ENCODE measurements around the gene EPHA7.

EPHA7 gene

DNA sequence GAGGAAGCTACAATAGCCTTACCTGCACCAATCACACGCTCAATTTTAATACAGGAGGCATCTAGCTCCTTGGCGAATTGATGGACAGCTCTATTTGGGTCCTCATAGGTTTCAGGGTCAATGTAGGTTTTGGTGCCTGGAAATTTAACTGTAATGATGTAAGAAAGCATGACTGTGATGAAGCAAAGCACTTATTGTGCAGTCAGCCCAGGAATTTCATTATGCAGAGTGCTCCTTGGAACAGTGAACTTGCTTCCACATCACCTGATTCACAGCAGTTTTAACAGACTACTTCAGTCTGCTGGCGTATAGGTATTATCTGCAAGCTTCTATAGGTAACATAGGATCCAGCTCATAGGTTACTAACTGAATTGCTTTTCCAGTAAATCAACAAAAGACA is 160.0 kb downstream of the EPHA7 start:
- in situ Hi-C loops (cut with MboI; ENCODE audit: low sequenced_read_pairs): no loop called here

- in situ Hi-C loops (cut with MboI; ENCODE audit: low sequenced_read_pairs): no loop called here
These were observed 166.4 kb downstream of the EPHA7 start for GRCh38 chr6:93252930-93253329.

DNA sequence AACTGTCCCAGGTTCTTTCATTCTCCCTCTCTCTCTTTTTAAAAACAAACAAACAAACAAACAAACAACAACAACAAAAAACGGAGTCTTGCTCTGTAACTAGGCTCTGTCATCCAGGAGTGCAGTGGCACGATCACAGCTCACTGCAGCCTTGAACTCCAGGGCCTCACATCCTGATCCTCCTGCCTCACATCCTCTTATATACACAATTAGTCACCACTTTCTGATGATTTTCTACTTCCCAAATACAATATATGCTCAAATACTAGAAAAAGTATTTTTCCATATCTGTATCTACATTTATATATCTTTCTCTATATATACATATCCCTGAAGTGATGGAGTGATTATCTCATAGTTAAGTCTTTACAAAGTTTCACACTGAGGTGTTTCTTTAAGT is 170.7 kb downstream of the EPHA7 start:
- in situ Hi-C loops (cut with MboI; ENCODE audit: low sequenced_read_pairs): no loop called here

GRCh38 chr6:93243231-93243778 is 176.1 kb downstream of the EPHA7 start:
- in situ Hi-C loops (cut with MboI; ENCODE audit: low sequenced_read_pairs): no loop called here

DNA sequence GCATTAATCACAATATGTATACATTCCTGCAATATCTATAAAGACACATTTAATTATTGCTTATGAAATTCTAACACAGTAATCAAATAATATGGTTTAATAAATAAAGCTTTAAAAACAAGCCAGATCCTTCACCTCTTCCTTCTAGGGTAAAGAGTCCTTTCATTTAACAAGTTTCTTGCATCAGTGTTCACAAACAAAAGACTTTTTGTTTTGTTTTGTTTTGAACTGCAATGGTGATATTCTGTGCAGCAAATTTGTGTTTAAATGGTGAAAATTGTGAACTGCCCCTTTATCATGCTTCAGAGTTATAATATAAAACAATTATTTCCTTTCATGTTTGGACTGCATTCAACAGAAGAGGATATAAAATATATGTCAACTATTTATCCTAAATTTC is 177.3 kb downstream of the EPHA7 start:
- in situ Hi-C loops (cut with MboI; ENCODE audit: low sequenced_read_pairs): no loop called here

DNA sequence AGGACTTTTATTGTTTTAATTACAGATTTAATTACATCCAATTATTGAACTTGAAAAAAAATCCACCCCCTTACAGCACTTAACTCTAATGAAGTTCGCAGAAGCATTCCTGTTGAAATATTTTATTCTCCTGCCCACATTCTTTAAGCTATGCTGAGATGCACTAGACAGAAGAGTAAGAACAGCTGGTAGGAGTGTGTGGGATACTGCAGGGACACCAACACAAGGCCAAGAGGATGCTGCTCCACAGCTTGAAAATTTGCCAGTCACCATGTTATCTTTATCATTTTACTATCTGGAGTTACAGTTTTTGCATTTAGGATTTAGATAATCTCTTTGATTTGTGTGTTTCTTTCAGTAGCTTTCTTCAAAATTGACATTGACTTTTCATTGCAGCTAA is 180.7 kb downstream of the EPHA7 start:
- in situ Hi-C loops (cut with MboI; ENCODE audit: low sequenced_read_pairs): no loop called here

GRCh38 chr6:93235775-93236174 is 183.6 kb downstream of the EPHA7 start:
- in situ Hi-C loops (cut with MboI; ENCODE audit: low sequenced_read_pairs): no loop called here

DNA sequence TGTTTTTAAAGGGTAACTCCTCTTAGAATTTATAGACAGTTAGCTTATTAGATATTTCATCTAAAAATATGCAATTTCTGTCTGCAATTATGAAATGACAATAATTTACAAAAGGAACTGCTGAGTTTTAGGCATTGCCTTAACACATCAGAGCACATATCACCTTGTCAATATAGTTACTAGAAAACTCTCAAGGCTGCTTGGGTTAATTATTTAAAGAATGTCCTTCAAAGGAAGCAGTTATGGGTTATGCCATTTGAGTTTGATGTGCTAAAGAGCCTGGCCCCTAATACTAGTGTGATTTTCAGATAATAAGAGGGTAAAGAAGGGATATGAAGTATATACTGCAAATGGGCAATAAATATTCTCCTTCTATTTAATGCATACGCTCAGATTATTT is 192.5 kb downstream of the EPHA7 start:
- in situ Hi-C loops (cut with MboI; ENCODE audit: low sequenced_read_pairs): no loop called here

DNA sequence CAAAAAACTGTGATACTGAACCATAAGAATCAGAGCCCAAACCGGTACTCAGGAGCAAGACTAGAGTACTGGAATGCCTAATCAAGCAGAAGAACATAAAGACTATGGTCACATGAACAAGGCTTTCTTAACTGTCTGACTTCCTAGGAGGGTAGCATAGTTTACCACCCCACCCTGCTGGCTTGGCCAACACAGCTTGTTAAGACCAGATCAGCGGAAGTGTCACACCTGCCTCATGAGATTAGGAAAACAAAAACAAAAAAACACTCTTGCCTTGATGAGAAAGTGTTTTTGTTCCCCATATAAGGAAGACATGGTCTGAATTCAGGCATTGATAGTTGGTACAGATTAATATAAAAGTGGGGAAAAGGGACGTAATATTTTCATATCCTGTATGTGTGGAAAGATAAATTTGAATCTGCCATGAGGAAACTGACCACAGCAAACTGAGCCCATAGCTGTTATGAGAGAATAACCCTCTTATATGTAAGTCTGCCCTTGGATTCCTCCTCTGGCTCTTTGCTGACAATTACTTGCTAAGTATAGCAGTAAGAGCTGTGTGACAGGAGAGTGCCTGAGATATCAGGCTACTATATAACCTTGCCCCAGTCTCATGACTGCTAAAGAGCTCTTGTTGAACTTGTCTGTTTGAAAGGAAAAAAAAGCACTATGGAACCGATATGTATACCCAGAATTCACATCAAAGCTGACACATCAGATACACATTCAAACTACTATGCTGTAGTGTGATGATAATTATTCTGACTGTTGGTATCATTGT is 197.1 kb downstream of the EPHA7 start:
- in situ Hi-C loops (cut with MboI; ENCODE audit: low sequenced_read_pairs): no loop called here

DNA sequence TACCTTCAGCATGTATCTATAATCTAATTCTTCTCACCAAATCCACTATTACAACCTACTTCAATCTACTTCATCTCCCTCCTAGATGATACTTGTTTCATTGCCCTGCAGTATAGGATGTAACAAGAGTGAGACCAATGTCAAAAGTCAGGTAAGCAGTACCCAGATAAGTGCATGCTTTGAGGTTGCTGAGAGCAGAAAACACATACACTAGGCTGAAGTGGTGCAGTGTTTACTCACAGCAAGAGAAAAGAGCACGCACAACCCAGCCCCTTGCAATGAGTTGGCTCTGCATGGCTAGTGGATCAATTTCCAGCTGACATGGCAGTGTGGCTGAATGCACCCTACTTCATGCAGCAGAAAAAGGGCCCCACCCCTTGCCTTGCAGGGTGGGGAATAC is 199.9 kb downstream of the EPHA7 start:
- in situ Hi-C loops (cut with MboI; ENCODE audit: low sequenced_read_pairs): no loop called here

DNA sequence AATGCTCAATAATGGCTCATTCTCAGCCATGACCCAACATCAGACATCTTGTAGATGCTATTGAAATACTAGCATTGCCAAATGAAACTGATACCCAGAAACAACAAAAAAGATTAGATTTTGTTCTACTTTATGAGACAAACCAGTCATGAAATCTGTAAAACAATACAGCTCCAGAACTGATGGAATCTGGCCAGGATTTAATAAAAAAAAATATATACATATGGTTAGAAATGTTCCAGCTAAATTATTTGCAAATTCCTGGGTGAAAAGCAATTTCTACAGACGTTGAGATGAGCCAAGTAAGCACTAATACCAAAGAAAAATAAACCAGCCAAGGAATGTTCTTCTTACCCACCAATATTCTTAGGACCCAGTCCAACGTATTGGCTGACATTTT is 201.3 kb downstream of the EPHA7 start:
- in situ Hi-C loops (cut with MboI; ENCODE audit: low sequenced_read_pairs): no loop called here

GRCh38 chr6:93213028-93213427 is 206.3 kb downstream of the EPHA7 start:
- in situ Hi-C loops (cut with MboI; ENCODE audit: low sequenced_read_pairs): no loop called here

DNA sequence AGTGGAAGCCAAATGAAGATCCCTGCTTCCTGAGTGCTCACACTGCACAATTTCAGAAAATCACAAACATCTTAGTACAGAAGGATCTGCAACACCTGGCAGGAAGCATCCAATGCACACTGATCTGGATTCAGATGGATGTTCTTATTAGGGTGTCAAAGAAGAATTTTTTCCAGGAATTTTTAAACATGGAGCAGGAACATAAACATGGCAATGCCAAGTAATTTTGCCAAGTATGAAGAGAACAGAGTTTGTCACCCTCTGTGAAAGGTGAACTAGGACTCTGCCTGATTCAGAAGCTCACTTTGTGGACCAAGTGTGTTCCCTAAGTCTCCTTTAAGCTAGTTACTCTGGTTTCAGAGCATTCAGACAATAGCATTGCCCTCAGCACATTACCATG is 208.5 kb downstream of the EPHA7 start:
- in situ Hi-C loops (cut with MboI; ENCODE audit: low sequenced_read_pairs): no loop called here

- in situ Hi-C loops (cut with MboI; ENCODE audit: low sequenced_read_pairs): no loop called here
These were observed 210.0 kb downstream of the EPHA7 start for GRCh38 chr6:93209358-93209757.

DNA sequence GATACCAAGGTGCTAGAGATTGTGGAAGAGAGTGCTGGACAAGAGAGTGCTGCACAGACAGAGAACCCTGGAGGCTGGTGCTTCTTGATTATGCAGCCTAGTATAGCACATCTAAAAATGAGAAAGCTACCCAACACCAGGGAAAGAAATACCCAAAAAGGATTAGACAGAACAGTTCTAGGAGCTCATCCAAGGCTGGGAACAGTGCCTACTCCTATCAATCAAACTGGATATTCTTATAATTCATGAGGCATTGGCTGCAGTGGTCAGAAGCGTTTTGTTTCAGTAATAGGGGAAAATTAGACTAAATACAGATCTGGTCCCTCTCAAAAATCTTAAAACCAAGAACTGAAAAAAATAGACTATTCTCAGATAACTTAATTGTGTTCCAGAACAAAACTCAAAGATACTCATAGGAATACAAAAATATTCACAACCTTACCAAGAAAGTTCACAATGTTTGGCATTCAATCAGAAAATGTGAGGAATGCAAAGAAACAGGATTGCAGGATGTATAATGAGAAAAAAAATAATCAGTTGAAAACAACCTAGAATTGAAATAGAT is 222.9 kb downstream of the EPHA7 start:
- in situ Hi-C loops (cut with MboI; ENCODE audit: low sequenced_read_pairs): no loop called here

GRCh38 chr6:93194480-93194879 is 224.9 kb downstream of the EPHA7 start:
- in situ Hi-C loops (cut with MboI; ENCODE audit: low sequenced_read_pairs): no loop called here

DNA sequence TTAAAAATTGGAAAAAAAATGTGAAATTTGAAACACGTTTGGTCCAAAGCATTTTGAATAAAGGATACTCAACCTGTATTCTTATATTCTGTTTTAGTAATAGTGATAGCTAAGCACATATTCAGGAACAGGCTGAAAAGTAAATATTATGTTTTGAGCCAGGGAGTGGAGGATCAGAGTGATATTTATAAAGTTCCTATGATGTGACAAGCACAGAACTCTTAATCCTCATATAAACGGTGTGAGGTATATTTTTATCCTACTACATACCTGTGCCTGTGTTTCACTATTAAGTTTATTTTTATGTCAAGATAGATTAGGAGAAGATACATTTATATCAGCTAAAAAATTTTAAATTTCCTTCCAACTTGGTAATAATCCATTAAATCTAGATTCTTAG is 225.5 kb downstream of the EPHA7 start:
- in situ Hi-C loops (cut with MboI; ENCODE audit: low sequenced_read_pairs): no loop called here
